SK-MEL-5 (cell line): Measurements from ENCODE around the gene DNAH17. TPM values are rescaled to one million over a fixed set of nuclear protein-coding genes. Genes with fewer than 3 reads are reported as not detected.
A peak's percentile ranks its signal among the peaks of the same experiment; 100 is the strongest.

Source experiments
- DNase-seq: peaks from one replicate; pipeline ENCODE4 v3.0.0-alpha.2; 2016; ENCODE audit warnings: low read depth, low spot score
- in situ Hi-C: cut with HindIII; loops from 2 replicates; pipeline ENCODE4 v1.10.0; 2016; ENCODE audit warnings: low sequenced_read_pairs, high pct_unique_total_duplicates, low pct_unique_long_range_greater_than_20kb
- total RNA-seq: library from RNA; depleted of rRNA; stranded (reverse); fragments of >200 nt; shearing (Covaris generic); gene quantifications from 2 replicates; pipeline ENCODE4 v1.2.3, GENCODE V29; 2014

DNAH17 gene
- total RNA-seq, 1 experiment from 2014 or later: 0.24 TPM

- DNase-seq: no peak
- in situ Hi-C loops: no loop called here
Measured at GRCh38 chr17:78588258-78589030, 11.2 kb upstream of the DNAH17 start.

GRCh38 chr17:78585006-78585630 is 7.9 kb upstream of the DNAH17 start:
- DNase-seq: no peak
- in situ Hi-C loops: no loop called here

- peak; percentile 83 for DNase-seq
- in situ Hi-C loops: no loop called here
Measured at GRCh38 chr17:78583091-78583490, 5.9 kb upstream of the DNAH17 start.

- in situ Hi-C loops: no loop called here
- DNase-seq: no peak
Measured at GRCh38 chr17:78581304-78581703, 4.1 kb upstream of the DNAH17 start.

DNA sequence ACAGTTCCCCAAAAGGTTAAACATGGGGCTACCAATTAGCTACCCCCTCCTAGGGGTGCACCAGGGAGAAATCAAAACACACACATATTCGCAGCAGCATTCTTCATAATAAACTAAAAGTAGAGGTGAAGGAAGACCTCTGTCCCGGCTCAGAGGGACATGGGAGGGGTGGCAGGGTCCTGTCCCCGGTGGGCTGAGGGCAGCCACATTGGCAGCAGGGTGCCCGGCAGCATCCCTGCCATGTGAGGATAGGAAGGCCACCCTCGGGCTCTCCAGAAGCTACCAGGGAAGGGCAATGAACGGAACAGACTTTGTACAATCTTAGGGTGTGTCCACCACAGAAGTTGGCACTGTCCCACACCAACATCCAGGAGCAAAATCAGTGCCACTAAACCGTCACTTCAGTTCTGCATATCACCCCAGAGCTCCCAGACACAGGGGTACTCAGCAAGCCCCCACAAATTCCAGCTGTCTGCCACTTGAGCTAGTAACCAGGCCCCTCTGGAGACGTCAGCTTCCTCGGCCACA is 3.1 kb upstream of the DNAH17 start:
- no peak for DNase-seq
- in situ Hi-C loops: no loop called here

DNA sequence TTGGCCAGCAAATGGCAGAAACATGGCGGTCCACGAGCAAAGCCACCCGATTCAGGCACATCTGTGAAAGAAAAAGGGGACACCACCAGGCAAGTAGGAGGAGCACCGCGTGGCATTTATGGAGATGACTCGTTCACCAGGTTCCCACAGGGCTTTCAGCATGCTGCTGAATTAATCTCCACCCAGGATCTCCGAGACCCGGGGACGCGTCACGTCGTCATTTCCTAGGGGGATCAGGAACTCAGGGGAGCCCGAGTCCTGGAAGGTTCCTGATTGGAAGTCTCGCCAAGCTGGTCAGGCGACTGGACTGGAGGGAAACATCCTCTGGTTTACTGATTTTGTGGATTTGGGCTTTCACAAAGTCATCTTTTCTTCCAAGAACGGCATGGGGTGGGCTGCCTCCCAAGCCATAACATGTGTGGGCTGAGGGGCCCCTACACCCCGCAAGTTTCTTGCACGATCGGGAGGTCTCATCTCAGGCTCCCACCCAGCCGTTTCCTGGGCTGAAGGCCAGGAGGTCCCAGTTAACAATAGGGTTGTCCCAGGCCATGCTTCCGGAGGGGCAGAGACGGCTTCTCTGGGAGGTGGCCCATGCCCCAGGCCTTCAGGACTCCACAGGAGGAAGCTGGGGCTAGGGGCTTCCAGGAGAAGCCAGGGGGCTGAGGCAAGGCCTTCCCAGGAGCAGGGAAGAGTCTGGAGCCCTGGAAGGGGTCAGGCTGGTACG is 645 bp downstream of the DNAH17 start:
- no peak for DNase-seq
- in situ Hi-C loops: no loop called here

DNA sequence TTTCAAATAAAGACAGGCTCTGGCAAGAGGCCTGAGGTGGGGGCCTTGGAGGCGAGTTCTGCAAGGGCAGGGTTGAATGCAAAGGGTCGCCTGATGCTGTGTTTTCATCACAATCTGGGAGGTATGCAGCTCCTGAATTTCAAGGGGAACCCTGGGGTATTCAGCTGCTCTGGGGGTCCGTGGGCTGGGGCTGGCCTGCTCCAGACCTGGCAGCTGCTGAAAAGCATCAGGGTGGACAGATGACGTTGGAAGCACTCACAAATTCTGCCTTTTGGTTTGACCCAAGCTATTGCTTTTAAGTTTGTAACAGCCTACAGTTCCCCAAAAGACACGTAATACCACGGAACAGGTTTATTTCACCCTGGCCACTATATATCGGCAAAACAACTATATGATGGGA is 1.3 kb downstream of the DNAH17 start:
- no peak for DNase-seq
- in situ Hi-C loops: no loop called here

GRCh38 chr17:78575340-78575739 is 1.9 kb downstream of the DNAH17 start:
- in situ Hi-C loops: no loop called here
- no peak for DNase-seq

DNA sequence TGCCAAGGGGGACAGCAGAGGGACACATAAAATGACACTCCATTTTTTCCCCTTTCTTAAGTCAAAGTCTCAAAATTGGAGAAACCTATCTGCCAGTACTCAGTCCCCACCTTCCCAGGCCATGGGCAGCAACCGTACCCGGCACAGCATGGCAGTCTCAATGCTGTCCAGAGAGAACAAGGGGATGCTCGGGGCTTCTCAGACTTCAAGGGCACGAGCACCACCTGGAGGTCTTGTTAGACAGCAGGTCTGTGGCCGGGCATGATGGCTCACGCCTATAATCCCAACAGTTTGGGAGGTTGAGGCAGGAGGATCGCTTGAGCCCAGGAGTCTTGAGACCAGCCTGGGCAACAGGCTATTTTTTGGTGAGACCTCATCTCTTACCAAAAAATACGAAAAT is 3.2 kb downstream of the DNAH17 start:
- peak; percentile 45 for DNase-seq
- in situ Hi-C loops: no loop called here

GRCh38 chr17:78572239-78573205 is 4.7 kb downstream of the DNAH17 start:
- DNase-seq: no peak
- in situ Hi-C loops: no loop called here

DNA sequence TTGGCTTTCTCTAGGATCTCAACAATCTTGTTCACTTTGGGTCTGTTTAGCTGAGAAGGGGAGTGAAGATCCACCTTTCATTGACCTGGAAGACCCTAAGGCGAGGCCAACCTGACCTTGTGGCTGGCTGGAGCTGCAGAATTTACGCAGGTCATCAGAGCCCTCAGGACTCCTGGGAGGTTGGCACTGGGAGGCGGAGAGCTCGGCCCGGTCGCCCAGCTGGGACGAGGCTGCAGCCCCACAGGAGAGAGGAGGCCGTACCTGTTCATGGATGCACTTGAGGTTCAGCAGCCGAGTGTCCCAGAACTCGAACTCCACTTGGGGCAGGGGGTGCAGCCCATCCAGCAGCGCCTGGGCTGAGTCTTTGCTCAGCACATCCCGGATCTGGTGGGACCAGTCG is 5.9 kb downstream of the DNAH17 start:
- no peak for DNase-seq
- in situ Hi-C loops: no loop called here

DNA sequence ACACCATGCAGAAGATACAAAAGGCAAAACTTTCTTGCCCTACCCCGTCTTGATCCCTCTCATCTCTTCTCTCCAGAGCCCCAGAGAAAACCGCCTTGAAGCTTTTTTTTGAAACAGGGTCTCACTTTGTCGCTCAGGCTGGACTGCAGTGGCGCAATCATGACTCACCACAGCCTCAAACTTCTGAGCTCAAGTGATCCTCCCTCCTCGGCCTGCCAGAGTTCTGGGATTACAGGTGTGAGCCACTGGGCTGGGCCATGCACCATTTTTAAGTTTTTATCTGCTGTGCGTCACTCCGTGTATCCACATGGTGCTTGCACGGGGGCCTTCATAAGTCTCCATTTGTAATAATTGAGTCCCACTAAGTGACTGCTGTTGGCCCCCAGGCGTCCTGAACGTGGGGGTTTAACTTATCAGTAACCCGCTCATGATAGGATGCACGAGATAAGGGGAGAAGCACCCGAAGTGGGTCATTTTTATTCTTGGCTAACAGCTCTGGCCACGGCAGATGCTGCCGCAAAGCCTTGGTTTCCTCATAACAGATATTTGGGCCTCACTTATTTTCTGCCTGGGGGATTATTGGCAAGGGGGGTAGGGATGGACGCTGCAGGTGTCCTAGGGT is 8.6 kb downstream of the DNAH17 start:
- in situ Hi-C loops: no loop called here
- DNase-seq: no peak

DNA sequence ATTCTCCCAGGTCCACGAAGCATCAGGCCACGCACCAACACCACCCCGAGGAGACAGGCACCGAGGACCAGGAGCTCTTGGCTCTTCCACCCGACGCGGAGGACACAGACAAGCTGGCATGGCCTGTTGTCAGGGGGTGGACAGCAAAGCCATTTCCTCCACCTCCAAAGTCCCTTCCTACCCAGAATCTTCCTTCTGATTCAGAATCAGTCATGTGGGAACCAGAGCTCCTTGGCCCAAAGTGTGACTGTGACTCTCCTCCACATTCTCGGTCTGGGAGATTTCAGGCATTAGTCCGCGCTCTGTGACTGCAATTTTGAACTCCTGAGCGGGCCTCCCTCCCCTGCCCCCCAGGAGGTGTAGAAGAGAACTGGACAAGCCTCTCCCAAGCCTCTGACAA is 9.2 kb downstream of the DNAH17 start:
- in situ Hi-C loops: no loop called here

GRCh38 chr17:78566947-78567346 is 10.2 kb downstream of the DNAH17 start:
- no peak for DNase-seq
- in situ Hi-C loops: no loop called here

More for the DNA sequence above, 9.2 kb downstream of the DNAH17 start:
- DNase-seq: no peak

- in situ Hi-C loops: no loop called here
- DNase-seq: no peak
Measured at GRCh38 chr17:78563189-78564145, 13.7 kb downstream of the DNAH17 start.

- no peak for DNase-seq
- in situ Hi-C loops: no loop called here
Measured at GRCh38 chr17:78562734-78563133, 14.5 kb downstream of the DNAH17 start.
